ENCODE data around the gene MCC. TPM values are rescaled to one million over a fixed set of nuclear protein-coding genes. Genes with fewer than 3 reads are reported as not detected.

The MCC gene
- total RNA-seq, 1 donor from 2014 or later, result 31.9 TPM

GRCh38 chr5:113038136-113038535, 450.1 kb downstream of the MCC start:
- DNase-seq (ENCODE audit: missing footprints) (no peak), ATAC-seq (no peak)
- intact Hi-C loops (cut with DNase I), result no loop called here

DNA sequence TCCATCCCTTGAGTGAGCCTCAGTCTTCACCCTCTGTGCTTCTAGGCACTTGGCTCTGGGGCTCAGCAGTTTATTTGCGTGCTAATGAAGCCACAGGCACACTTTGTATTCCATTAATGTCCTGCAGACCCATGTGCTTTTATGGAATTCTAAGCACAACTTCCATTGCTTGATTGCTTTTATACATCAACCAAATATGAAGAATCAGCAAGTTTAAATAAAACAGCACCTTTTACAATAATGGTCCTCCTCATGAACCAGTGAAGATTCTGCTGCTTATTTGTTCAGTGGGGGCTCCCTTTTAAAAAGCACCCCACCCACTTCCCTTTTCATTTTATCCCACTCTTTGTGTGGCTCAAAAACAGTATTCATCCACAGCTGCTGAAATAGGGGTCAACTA, 451.4 kb downstream of the MCC start:
- DNase-seq (ENCODE audit: missing footprints) (no peak), ATAC-seq (no peak)
- intact Hi-C loops (cut with DNase I), result no loop called here

GRCh38 chr5:113036321-113036720, 451.9 kb downstream of the MCC start:
- DNase-seq (ENCODE audit: missing footprints) (no peak), ATAC-seq (no peak)
- intact Hi-C loops (cut with DNase I), result no loop called here

- intact Hi-C loops (cut with DNase I), result no loop called here
- ATAC-seq (no peak), DNase-seq (ENCODE audit: missing footprints) (no peak)
Observed at GRCh38 chr5:113035096-113035495, 453.2 kb downstream of the MCC start.

- no peak for DNase-seq (ENCODE audit: missing footprints)
- intact Hi-C loops (cut with DNase I), result no loop called here
- ATAC-seq, result peak; percentile 37
Observed at GRCh38 chr5:113034182-113034773, 454.0 kb downstream of the MCC start.

- DNase-seq (ENCODE audit: missing footprints) (no peak), ATAC-seq (no peak)
- intact Hi-C loops (cut with DNase I), result no loop called here
Observed at GRCh38 chr5:113031557-113031956, 456.7 kb downstream of the MCC start.

DNA sequence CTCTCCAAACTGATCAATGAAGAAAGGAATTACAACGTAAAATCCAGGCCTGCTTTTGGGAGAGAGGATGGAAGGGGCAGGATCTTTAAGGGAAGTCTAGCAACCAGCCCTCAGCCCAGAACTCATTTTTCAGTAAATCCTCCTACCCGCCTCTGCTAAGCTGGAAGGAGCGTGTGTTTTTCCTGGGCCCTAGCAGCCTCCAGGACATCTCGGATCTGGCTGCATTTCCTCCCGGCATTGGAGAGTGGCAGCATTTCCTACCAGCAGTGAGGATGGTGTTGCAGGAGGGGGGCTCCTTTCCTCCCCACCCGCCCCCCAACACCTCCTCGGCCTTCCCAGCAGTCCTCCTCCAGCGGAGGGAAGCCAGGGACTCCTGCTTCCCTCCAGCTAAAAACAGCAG, 457.1 kb downstream of the MCC start:
- intact Hi-C loops (cut with DNase I), result no loop called here
- ATAC-seq (no peak), DNase-seq (ENCODE audit: missing footprints) (no peak)

GRCh38 chr5:113029614-113030013, 458.6 kb downstream of the MCC start:
- peak; percentile 55 for ATAC-seq
- intact Hi-C loops (cut with DNase I), result no loop called here

GRCh38 chr5:113027431-113027830, 460.8 kb downstream of the MCC start:
- no peak for ATAC-seq
- no peak for DNase-seq (ENCODE audit: missing footprints)

More at GRCh38 chr5:113029614-113030013, 458.6 kb downstream of the MCC start:
- DNase-seq (ENCODE audit: missing footprints), result no peak

DNA sequence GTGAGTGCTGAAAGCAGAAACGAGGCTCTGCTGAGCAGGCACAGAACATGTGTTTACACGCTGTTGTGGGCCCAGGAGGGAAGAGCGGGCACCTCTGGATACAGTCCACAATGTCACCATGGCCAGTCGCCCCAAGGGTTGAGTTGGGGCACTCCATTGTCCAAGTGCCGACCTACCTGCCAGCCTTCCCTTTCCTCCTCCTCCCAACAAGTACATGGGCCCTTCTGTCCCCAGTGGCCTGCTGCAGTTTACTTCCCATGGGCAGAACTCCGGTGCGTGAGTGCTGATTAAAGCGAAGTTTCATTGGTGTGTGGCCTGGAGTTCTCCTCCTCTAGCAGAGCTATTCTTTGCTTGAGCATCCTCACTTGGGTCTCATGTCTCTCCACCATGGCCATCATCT, 461.2 kb downstream of the MCC start:
- intact Hi-C loops (cut with DNase I), result no loop called here
- DNase-seq (ENCODE audit: missing footprints) (no peak), ATAC-seq (no peak)

More at GRCh38 chr5:113027431-113027830, 460.8 kb downstream of the MCC start:
- intact Hi-C loops (cut with DNase I), result no loop called here

DNA sequence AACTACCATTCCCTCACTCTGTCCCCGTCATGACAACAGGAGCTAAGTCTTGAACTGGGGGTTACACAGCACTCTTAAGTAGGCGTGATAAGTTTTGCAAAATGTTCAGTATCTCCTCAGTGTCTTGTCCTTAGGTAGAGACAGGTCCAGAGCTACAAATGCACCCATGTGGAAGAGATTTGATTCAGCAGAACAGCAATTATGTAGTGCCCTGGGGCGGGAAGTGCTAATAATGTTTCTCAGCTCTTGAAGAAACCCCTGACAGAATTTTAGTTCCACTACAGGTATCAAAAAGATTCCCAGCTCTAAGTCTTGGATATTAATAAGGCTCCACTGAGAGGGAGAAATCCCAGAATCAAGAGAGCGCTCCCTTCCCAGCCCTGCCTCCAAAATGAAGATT, 462.0 kb downstream of the MCC start:
- intact Hi-C loops (cut with DNase I), result no loop called here
- ATAC-seq (no peak), DNase-seq (ENCODE audit: missing footprints) (no peak)

DNA sequence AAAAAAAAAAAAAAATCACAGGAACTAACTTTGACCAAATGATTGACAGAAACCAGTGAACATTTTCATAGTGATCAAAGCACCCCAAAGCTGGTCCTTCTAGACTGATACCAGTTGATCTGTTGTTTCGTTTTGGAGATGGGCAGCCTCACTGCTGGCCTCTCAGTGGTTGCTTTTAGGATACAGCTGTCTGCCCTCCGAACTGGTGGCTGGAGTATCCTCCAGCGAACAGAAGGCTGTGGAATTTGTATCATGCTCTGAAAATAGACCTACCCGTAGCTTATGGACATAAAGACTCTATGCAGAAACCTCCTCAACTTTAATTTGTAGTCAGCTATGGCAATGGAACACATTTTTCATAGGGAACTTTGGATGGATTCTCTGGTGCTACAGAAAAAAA, 462.7 kb downstream of the MCC start:
- no peak for DNase-seq (ENCODE audit: missing footprints)
- no peak for ATAC-seq
- intact Hi-C loops (cut with DNase I), result no loop called here

- intact Hi-C loops (cut with DNase I), result no loop called here
- no peak for ATAC-seq
- DNase-seq (ENCODE audit: missing footprints), result no peak
Observed at GRCh38 chr5:113024076-113024697, 464.1 kb downstream of the MCC start.

GRCh38 chr5:113022661-113023060, 465.6 kb downstream of the MCC start:
- DNase-seq (ENCODE audit: missing footprints), result no peak
- intact Hi-C loops (cut with DNase I), result no loop called here
- no peak for ATAC-seq

DNA sequence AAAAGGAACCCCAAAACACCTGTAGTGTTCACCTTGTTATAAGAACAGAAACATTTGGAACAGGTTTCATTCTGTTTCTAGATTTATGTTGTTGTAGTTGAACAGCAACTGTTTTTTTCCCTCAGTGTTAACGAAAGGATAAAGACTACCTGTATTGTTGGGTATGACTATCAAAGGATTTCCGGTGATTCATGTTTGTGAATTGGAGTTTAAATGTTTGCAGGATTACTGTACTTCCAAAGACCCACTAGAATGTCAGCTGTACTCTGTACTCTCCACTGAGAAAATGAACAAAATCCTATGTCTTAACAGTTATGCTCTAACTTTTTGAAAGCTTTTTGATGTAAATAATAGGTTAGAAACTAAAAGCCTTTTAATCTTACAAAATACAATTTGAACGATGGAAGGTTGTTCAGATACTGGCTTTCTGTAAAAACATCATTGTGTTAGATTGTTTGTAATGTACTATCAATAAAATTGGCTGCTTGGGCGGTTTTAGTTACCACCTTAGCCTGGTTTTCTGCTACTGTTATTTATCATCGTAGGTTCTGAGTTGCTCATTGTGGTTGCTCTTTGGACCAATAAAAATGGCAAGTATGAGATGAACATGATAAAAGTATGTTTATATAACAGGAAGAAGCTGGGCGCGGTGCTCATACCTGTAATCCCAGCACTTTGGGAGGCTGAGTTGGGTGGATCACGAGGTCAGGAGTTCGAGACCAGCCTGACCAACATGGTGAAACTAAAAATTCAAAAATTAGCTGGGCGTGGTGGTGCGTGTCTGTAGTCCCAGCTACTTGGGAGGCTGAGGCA, 467.6 kb downstream of the MCC start:
- ATAC-seq, result no peak
- no peak for DNase-seq (ENCODE audit: missing footprints)
- intact Hi-C loops (cut with DNase I), result no loop called here

- ATAC-seq (no peak), DNase-seq (ENCODE audit: missing footprints) (no peak)
- intact Hi-C loops (cut with DNase I), result no loop called here
Observed at GRCh38 chr5:113017881-113018635, 470.2 kb downstream of the MCC start.

DNA sequence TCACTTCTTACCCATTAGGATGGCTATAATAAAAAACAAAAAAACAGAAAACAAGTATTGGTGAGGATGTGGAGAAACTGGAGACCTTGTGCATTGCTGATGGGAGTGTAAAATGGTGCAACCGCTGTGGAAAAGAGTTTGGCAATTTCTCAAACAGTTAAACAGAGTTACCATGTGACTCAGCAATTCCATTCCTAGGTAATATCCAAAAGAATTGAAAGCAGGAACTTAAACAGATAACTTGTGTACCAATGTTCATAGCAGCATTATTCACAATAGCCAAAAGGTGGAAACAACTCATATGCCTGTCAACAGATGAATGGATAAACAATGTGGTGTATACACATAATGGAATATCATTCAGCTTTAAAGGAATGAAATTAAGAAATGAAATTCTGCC, 482.8 kb downstream of the MCC start:
- intact Hi-C loops (cut with DNase I), result no loop called here
- ATAC-seq, result no peak
- no peak for DNase-seq (ENCODE audit: missing footprints)

- intact Hi-C loops (cut with DNase I), result no loop called here
- DNase-seq (ENCODE audit: missing footprints) (no peak), ATAC-seq (no peak)
Observed at GRCh38 chr5:113003763-113004162, 484.5 kb downstream of the MCC start.

DNA sequence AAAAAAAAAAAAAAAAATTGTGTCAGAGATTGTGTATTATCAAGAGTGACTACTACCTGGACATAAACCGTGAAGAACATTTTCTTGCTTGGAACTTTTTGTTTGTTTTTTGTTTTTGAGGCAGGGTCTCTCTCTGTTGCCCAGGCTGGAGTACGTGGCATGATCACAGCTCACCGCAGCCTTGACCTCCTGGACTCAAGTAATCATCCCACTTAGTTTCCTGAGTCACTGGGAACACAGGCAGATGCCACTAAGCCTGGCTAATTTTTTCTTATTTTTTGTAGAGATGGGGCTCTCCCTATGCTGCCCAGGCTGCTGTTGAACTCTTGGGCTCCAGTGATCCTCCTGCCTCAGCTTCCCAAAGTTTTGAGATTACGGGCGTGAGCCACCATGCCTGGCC, 485.8 kb downstream of the MCC start:
- DNase-seq (ENCODE audit: missing footprints) (no peak), ATAC-seq (no peak)
- intact Hi-C loops (cut with DNase I), result no loop called here

Measured in Right ventricle myocardium inferior (tissue), 1 donor.